GM19455 (cell line): ENCODE results near the gene PHC3.
A peak's percentile ranks its signal among the peaks of the same experiment; 100 is the strongest.
"Not testable (repeated sequence)": the region's sequence is repeated elsewhere in the genome, so short reads cannot be mapped to it uniquely, and the experiment has no call there.

Experiments
- ATAC-seq: cut with Tn5 transposase; IDR thresholded peaks from one replicate; pipeline ENCODE4 v1.9.1; 2021; ENCODE audit not compliant: unreplicated experiment

Gene PHC3

GRCh38 chr3:170180908-170181885 is at the start of gene PHC3:
TSS of gene PHC3 (minus strand) at chr3:170181733. CDS start at chr3:170181715, 18 bp downstream.
- ATAC-seq: peak; percentile 78

GRCh38 chr3:170228093-170228766 is 46.7 kb upstream of the PHC3 start:
- ATAC-seq: no peak

- ATAC-seq: no peak
These were observed 45.0 kb upstream of the PHC3 start for GRCh38 chr3:170226426-170226960.

GRCh38 chr3:170225166-170225565 is 43.6 kb upstream of the PHC3 start:
- ATAC-seq: no peak

- peak; percentile 40 for ATAC-seq
These were observed 41.4 kb upstream of the PHC3 start for GRCh38 chr3:170222647-170223541.

GRCh38 chr3:170221924-170222646 is 40.6 kb upstream of the PHC3 start, which contains the start of gene PRKCI:
TSS of gene PRKCI (plus strand) at chr3:170222424. CDS start at chr3:170222670, 246 bp downstream.
- peak; percentile 95 for ATAC-seq

- no peak for ATAC-seq
These were observed 39.3 kb upstream of the PHC3 start for GRCh38 chr3:170220871-170221270.

- no peak for ATAC-seq
These were observed 38.3 kb upstream of the PHC3 start for GRCh38 chr3:170219850-170220249.

GRCh38 chr3:170211668-170212067 is 30.1 kb upstream of the PHC3 start:
- ATAC-seq: no peak

GRCh38 chr3:170207717-170208116 is 26.2 kb upstream of the PHC3 start:
- ATAC-seq: no peak

- ATAC-seq: not testable (repeated sequence)
These were observed 24.7 kb upstream of the PHC3 start for GRCh38 chr3:170206164-170206762.

- ATAC-seq: no peak
These were observed 23.8 kb upstream of the PHC3 start for GRCh38 chr3:170205302-170205701.

- no peak for ATAC-seq
These were observed 23.0 kb upstream of the PHC3 start for GRCh38 chr3:170204509-170204908.

GRCh38 chr3:170204023-170204472 is 22.5 kb upstream of the PHC3 start:
- ATAC-seq: no peak

- peak; percentile 42 for ATAC-seq
These were observed 21.9 kb upstream of the PHC3 start for GRCh38 chr3:170203457-170203856.

GRCh38 chr3:170201527-170201926 is 20.0 kb upstream of the PHC3 start:
- no peak for ATAC-seq

GRCh38 chr3:170200987-170201386 is 19.5 kb upstream of the PHC3 start:
- no peak for ATAC-seq

GRCh38 chr3:170196833-170197232 is 15.3 kb upstream of the PHC3 start:
- ATAC-seq: no peak

GRCh38 chr3:170195759-170196158 is 14.2 kb upstream of the PHC3 start:
- ATAC-seq: not testable (repeated sequence)
